GM23338 (cell line): ENCODE measurements around the gene MRO. TPM values are rescaled to one million over a fixed set of nuclear protein-coding genes. Genes with fewer than 3 reads are reported as not detected.

Source experiments
- ATAC-seq: fragments of 200-7000 bp; cut with Tn5 transposase; 3 replicates; pipeline ENCODE4 v1.9.1; 2020
- DNase-seq: peaks from one replicate; pipeline ENCODE4 v3.0.0-alpha.2; 2015; ENCODE audit warnings: low spot score
- H2AFZ ChIP-seq: fragments of 200-600 bp; sonication (generic); 2 replicates; pipeline ENCODE4 v1.8.0; 2016; ENCODE audit warnings: antibody characterized with exemption, mild to moderate bottlenecking, moderate library complexity
- H3F3A ChIP-seq: fragments of 200-600 bp; sonication (generic); replicated peaks from 2 replicates; pipeline ENCODE4 v1.8.0; 2017; ENCODE audit warnings: antibody characterized with exemption, mixed run types, low read depth
- H3K27ac ChIP-seq: fragments of 200-600 bp; sonication (generic); 2 replicates; pipeline ENCODE4 v1.6.1; 2016; ENCODE audit warnings: low read depth
- H3K27me3 ChIP-seq: fragments of 200-600 bp; sonication (generic); 2 replicates; pipeline ENCODE4 v1.8.0; 2016; ENCODE audit warnings: mild to moderate bottlenecking, mixed run types, moderate library complexity; ENCODE audit not compliant: insufficient read depth
- H3K36me3 ChIP-seq: fragments of 200-600 bp; sonication (generic); 2 replicates; pipeline ENCODE4 v1.8.0; 2016; ENCODE audit warnings: mild to moderate bottlenecking; ENCODE audit not compliant: insufficient read depth
- H3K4me1 ChIP-seq: fragments of 200-600 bp; sonication (generic); 2 replicates; pipeline ENCODE4 v1.8.0; 2016; ENCODE audit warnings: mild to moderate bottlenecking, moderate library complexity; ENCODE audit not compliant: insufficient read depth
- H3K4me2 ChIP-seq: fragments of 200-600 bp; sonication (generic); 2 replicates; pipeline ENCODE4 v1.7.1; 2017; ENCODE audit warnings: mixed run types
- H3K4me3 ChIP-seq: fragments of 200-600 bp; sonication (generic); 2 replicates; pipeline ENCODE4 v1.6.1; 2016; ENCODE audit warnings: mixed run types
- H3K79me2 ChIP-seq: fragments of 200-600 bp; sonication (generic); replicated peaks from 2 replicates; pipeline ENCODE4 v1.8.0; 2017; ENCODE audit warnings: mild to moderate bottlenecking; ENCODE audit not compliant: insufficient read depth
- H3K9me2 ChIP-seq: fragments of 200-600 bp; sonication (generic); 2 replicates; pipeline ENCODE4 v1.8.0; 2017; ENCODE audit not compliant: insufficient read depth
- H4K20me1 ChIP-seq: fragments of 200-600 bp; sonication (generic); replicated peaks from 2 replicates; pipeline ENCODE4 v1.8.0; 2017; ENCODE audit warnings: mild to moderate bottlenecking; ENCODE audit not compliant: insufficient read depth
- H3K27ac Mint-ChIP-seq: 2 replicates; pipeline ENCODE4 v1.8.0; 2020; ENCODE audit warnings: inconsistent platforms, mild to moderate bottlenecking, moderate library complexity, mixed read lengths
- H3K27me3 Mint-ChIP-seq: 3 replicates; pipeline ENCODE4 v1.8.0; 2022; ENCODE audit warnings: low read depth, mild to moderate bottlenecking, moderate library complexity, mixed read lengths, inconsistent platforms; ENCODE audit not compliant: insufficient read depth, poor library complexity
- H3K36me3 Mint-ChIP-seq: 3 replicates; pipeline ENCODE4 v1.8.0; 2021; ENCODE audit warnings: low read depth, mild to moderate bottlenecking, inconsistent platforms, moderate library complexity, mixed read lengths
- H3K4me1 Mint-ChIP-seq: 3 replicates; pipeline ENCODE4 v1.8.0; 2020; ENCODE audit warnings: mild to moderate bottlenecking, inconsistent platforms, mixed read lengths
- H3K4me3 Mint-ChIP-seq: 3 replicates; pipeline ENCODE4 v1.8.0; 2021; ENCODE audit warnings: moderate library complexity, mild to moderate bottlenecking, inconsistent platforms, mixed read lengths
- H3K9me3 Mint-ChIP-seq: 3 replicates; pipeline ENCODE4 v1.8.0; 2020; ENCODE audit warnings: moderate library complexity, mild to moderate bottlenecking, inconsistent platforms, mixed read lengths
- CREB1 ChIP-seq: fragments of 250-450 bp; sonication (Bioruptor Pico); IDR thresholded peaks from 2 replicates; pipeline ENCODE4 v1.5.0; 2020; ENCODE audit warnings: low read depth, mild to moderate bottlenecking, moderate library complexity
- EZH2 ChIP-seq: fragments of 200-600 bp; sonication (generic); IDR thresholded peaks from one replicate; pipeline ENCODE4 v1.8.0; 2017; ENCODE audit warnings: antibody characterized with exemption, mild to moderate bottlenecking, low read depth; ENCODE audit not compliant: unreplicated experiment
- EZH2phosphoT487 ChIP-seq: fragments of 200-600 bp; sonication (generic); IDR thresholded peaks from one replicate; pipeline ENCODE4 v1.8.1; 2018; ENCODE audit warnings: antibody characterized with exemption; ENCODE audit not compliant: unreplicated experiment
- JUNB ChIP-seq: IDR thresholded peaks from one replicate; pipeline ENCODE4 v1.6.1; 2016; ENCODE audit warnings: antibody characterized with exemption; ENCODE audit not compliant: unreplicated experiment
- NANOG ChIP-seq: IDR thresholded peaks from 2 replicates; pipeline ENCODE4 v1.6.1; 2016; ENCODE audit warnings: antibody characterized with exemption, borderline replicate concordance
- POLR2AphosphoS5 ChIP-seq: IDR thresholded peaks from 2 replicates; pipeline ENCODE4 v1.6.1; 2016; ENCODE audit warnings: antibody characterized with exemption, low read depth
- REST ChIP-seq: IDR thresholded peaks from one replicate; pipeline ENCODE4 v1.6.1; 2018; ENCODE audit warnings: antibody characterized with exemption; ENCODE audit not compliant: unreplicated experiment
- STAT1 ChIP-seq: IDR thresholded peaks from one replicate; pipeline ENCODE4 v1.6.1; 2016; ENCODE audit warnings: antibody characterized with exemption; ENCODE audit not compliant: unreplicated experiment
- ZNF114 ChIP-seq: fragments of 250-450 bp; sonication (Bioruptor Pico); IDR thresholded peaks from 2 replicates; pipeline ENCODE4 v1.5.0; 2020; ENCODE audit warnings: mild to moderate bottlenecking, moderate library complexity
- ZNF331 ChIP-seq: fragments of 250-450 bp; sonication (Bioruptor Pico); IDR thresholded peaks from 2 replicates; pipeline ENCODE4 v1.5.0; 2020; ENCODE audit warnings: low read depth, mild to moderate bottlenecking, moderate library complexity
- polyA plus RNA-seq: library from polyadenylated mRNA; unstranded; fragments of >200 nt; fragmentation: Nextera tagmentation; extraction: Ambion mirVana; gene quantifications from 2 replicates; pipeline ENCODE4 v1.2.1, GENCODE V29; 2016
- total RNA-seq: library from RNA; depleted of rRNA; stranded (reverse); fragments of >200 nt; shearing (Covaris generic); gene quantifications from 2 replicates; pipeline ENCODE4 v1.2.3, GENCODE V29; 2014
- TF ChIP-seq, protein P1 (sequence below): IDR thresholded peaks from 2 replicates; pipeline ENCODE4 v1.6.1; 2016; ENCODE audit warnings: antibody characterized with exemption
- TF ChIP-seq, protein P2 (sequence below): fragments of 250-450 bp; sonication (Bioruptor Pico); IDR thresholded peaks from 2 replicates; pipeline ENCODE4 v1.5.0; 2020; ENCODE audit warnings: mild to moderate bottlenecking, moderate library complexity
- TF ChIP-seq, protein P3 (sequence below), 2 experiments: fragments of 200-600 bp in 1 of 2; sonication (generic) in 1 of 2; conservative IDR thresholded peaks; 2 replicates each; pipeline versions ENCODE4 v1.5.1 to v1.6.1; 2016 to 2017; ENCODE audit warnings: antibody characterized with exemption in 2 of 2, low read depth in 2 of 2, mild to moderate bottlenecking in 2 of 2, moderate library complexity in 1 of 2

MRO gene
- total and polyA plus RNA-seq, 2 experiments from 2014 or later: 0.78 to 0.80 TPM

DNA sequence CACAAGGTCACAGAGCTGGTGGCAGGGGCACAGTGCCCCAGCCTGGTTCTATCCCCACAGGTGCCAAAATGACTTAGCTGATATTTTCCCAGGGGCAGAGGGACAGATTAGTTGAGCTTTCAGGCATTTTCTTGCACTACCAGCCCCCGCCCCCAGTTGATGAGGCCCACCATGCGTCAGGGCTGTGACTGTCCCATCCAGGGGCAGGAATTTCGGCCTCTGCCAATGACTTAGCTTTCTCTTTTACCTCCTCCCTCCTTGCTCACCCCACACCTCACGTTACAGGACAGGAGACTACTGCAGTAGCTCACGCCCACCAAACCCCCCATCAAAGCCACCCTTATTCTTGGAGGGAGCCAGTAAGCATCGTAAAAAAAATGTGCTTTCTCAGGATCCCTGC, 31.5 kb downstream of the MRO start:
- Histone ChIP-seq H3K4me1 (0 out of 2 replicates have a peak, but pooled peaks cover 4% of the 10 kb centered on the region), H3F3A (no peaks in the 10 kb centered on the region), H3K27ac (no peak overlapping the region), H3K27me3 (no peaks in the 10 kb centered on the region), H3K36me3 (no peaks in the 10 kb centered on the region), H2AFZ (peak overlapping the region; percentile 80; the same call in 1 of the 2 replicates), H3K79me2 (no peaks in the 10 kb centered on the region), H3K9me2 (no peaks in the 10 kb centered on the region), H3K4me3 (no peak overlapping the region), H4K20me1 (no peaks in the 10 kb centered on the region), H3K4me2 (no peak overlapping the region)
- no peak for TF ChIP-seq NANOG
- no peak for TF ChIP-seq POLR2AphosphoS5
- no peak for TF ChIP-seq ZNF331
- TF ChIP-seq, protein P1, sequence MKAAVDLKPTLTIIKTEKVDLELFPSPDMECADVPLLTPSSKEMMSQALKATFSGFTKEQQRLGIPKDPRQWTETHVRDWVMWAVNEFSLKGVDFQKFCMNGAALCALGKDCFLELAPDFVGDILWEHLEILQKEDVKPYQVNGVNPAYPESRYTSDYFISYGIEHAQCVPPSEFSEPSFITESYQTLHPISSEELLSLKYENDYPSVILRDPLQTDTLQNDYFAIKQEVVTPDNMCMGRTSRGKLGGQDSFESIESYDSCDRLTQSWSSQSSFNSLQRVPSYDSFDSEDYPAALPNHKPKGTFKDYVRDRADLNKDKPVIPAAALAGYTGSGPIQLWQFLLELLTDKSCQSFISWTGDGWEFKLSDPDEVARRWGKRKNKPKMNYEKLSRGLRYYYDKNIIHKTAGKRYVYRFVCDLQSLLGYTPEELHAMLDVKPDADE: no peak
- TF ChIP-seq REST: no peak
- TF ChIP-seq, protein P2, sequence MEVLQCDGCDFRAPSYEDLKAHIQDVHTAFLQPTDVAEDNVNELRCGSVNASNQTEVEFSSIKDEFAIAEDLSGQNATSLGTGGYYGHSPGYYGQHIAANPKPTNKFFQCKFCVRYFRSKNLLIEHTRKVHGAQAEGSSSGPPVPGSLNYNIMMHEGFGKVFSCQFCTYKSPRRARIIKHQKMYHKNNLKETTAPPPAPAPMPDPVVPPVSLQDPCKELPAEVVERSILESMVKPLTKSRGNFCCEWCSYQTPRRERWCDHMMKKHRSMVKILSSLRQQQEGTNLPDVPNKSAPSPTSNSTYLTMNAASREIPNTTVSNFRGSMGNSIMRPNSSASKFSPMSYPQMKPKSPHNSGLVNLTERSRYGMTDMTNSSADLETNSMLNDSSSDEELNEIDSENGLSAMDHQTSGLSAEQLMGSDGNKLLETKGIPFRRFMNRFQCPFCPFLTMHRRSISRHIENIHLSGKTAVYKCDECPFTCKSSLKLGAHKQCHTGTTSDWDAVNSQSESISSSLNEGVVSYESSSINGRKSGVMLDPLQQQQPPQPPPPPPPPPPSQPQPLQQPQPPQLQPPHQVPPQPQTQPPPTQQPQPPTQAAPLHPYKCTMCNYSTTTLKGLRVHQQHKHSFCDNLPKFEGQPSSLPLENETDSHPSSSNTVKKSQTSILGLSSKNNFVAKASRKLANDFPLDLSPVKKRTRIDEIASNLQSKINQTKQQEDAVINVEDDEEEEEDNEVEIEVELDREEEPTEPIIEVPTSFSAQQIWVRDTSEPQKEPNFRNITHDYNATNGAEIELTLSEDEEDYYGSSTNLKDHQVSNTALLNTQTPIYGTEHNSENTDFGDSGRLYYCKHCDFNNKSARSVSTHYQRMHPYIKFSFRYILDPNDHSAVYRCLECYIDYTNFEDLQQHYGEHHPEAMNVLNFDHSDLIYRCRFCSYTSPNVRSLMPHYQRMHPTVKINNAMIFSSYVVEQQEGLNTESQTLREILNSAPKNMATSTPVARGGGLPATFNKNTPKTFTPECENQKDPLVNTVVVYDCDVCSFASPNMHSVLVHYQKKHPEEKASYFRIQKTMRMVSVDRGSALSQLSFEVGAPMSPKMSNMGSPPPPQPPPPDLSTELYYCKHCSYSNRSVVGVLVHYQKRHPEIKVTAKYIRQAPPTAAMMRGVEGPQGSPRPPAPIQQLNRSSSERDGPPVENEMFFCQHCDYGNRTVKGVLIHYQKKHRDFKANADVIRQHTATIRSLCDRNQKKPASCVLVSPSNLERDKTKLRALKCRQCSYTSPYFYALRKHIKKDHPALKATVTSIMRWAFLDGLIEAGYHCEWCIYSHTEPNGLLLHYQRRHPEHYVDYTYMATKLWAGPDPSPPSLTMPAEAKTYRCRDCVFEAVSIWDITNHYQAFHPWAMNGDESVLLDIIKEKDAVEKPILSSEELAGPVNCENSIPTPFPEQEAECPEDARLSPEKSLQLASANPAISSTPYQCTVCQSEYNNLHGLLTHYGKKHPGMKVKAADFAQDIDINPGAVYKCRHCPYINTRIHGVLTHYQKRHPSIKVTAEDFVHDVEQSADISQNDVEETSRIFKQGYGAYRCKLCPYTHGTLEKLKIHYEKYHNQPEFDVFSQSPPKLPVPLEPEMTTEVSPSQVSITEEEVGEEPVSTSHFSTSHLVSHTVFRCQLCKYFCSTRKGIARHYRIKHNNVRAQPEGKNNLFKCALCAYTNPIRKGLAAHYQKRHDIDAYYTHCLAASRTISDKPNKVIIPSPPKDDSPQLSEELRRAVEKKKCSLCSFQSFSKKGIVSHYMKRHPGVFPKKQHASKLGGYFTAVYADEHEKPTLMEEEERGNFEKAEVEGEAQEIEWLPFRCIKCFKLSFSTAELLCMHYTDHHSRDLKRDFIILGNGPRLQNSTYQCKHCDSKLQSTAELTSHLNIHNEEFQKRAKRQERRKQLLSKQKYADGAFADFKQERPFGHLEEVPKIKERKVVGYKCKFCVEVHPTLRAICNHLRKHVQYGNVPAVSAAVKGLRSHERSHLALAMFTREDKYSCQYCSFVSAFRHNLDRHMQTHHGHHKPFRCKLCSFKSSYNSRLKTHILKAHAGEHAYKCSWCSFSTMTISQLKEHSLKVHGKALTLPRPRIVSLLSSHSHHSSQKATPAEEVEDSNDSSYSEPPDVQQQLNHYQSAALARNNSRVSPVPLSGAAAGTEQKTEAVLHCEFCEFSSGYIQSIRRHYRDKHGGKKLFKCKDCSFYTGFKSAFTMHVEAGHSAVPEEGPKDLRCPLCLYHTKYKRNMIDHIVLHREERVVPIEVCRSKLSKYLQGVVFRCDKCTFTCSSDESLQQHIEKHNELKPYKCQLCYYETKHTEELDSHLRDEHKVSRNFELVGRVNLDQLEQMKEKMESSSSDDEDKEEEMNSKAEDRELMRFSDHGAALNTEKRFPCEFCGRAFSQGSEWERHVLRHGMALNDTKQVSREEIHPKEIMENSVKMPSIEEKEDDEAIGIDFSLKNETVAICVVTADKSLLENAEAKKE (CRISPR knock-in tag): no peak
- TF ChIP-seq JUNB: no peak
- TF ChIP-seq EZH2phosphoT487: no peak
- TF ChIP-seq, protein P3, sequence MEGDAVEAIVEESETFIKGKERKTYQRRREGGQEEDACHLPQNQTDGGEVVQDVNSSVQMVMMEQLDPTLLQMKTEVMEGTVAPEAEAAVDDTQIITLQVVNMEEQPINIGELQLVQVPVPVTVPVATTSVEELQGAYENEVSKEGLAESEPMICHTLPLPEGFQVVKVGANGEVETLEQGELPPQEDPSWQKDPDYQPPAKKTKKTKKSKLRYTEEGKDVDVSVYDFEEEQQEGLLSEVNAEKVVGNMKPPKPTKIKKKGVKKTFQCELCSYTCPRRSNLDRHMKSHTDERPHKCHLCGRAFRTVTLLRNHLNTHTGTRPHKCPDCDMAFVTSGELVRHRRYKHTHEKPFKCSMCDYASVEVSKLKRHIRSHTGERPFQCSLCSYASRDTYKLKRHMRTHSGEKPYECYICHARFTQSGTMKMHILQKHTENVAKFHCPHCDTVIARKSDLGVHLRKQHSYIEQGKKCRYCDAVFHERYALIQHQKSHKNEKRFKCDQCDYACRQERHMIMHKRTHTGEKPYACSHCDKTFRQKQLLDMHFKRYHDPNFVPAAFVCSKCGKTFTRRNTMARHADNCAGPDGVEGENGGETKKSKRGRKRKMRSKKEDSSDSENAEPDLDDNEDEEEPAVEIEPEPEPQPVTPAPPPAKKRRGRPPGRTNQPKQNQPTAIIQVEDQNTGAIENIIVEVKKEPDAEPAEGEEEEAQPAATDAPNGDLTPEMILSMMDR (conservative IDR thresholded peaks at IDR 0.05; ENCODE audit: low read depth in 2 of 2): no peak
- no peak for TF ChIP-seq EZH2
- TF ChIP-seq CREB1 (CRISPR knock-in tag): no peak
- TF ChIP-seq ZNF114 (CRISPR knock-in tag): no peak
- TF ChIP-seq STAT1: no peak
- Mint-ChIP-seq H3K27me3 (peaks cover 5% of the 10 kb centered on the region), H3K9me3 (no peaks in the 10 kb centered on the region), H3K27ac (peak overlapping the region; percentile 52; the same call in 1 of the 2 replicates), H3K4me3 (no peak overlapping the region), H3K36me3 (no peaks in the 10 kb centered on the region), H3K4me1 (peaks cover 21% of the 10 kb centered on the region)
- DNase-seq (peak; percentile 31), ATAC-seq (peak; percentile 15; the same call in 1 of the 3 replicates)
